GM12878 (cell line): ENCODE results near the gene NHERF1. TPM values are rescaled to one million over a fixed set of nuclear protein-coding genes. Genes with fewer than 3 reads are reported as not detected.
A peak's percentile ranks its signal among the peaks of the same experiment; 100 is the strongest.

Source experiments
- BACH1 ChIP-seq: fragments of 450-650 bp; IDR thresholded peaks from 2 replicates; pipeline ENCODE4 v1.6.1; 2017; ENCODE audit warnings: mild to moderate bottlenecking, borderline replicate concordance
- BHLHE40 ChIP-seq, 2 experiments: fragments of 450-650 bp in 1 of 2; IDR thresholded peaks; 2 replicates each; pipeline ENCODE4 v1.6.1; 2011 to 2017; ENCODE audit warnings: low read depth in 2 of 2, borderline replicate concordance in 1 of 2, improper control_type of control experiment in 1 of 2, low read length in 1 of 2, mild to moderate bottlenecking in 1 of 2
- CBX3 ChIP-seq: fragments of 200-600 bp; sonication (generic); IDR thresholded peaks from 2 replicates; pipeline ENCODE4 v1.6.1; 2016; ENCODE audit warnings: low read depth, borderline replicate concordance
- CHD1 ChIP-seq: IDR thresholded peaks from 2 replicates; pipeline ENCODE4 v1.6.1; 2012; ENCODE audit warnings: low read depth, low read length, improper control_type of control experiment
- EGR1 ChIP-seq, 2 experiments: IDR thresholded peaks; 1 replicate in 1 of 2; 2 replicates in 1 of 2; pipeline ENCODE4 v1.6.1; 2011 to 2012; ENCODE audit warnings: low read depth in 2 of 2, low read length in 2 of 2, borderline replicate concordance in 1 of 2, mild to moderate bottlenecking in 1 of 2, moderate library complexity in 1 of 2
- ESRRA ChIP-seq: IDR thresholded peaks from 2 replicates; pipeline ENCODE4 v1.6.1; 2012; ENCODE audit warnings: mild to moderate bottlenecking, low read length, improper control_type of control experiment
- ETV6 ChIP-seq, 2 experiments: fragments of 450-650 bp in 1 of 2; IDR thresholded peaks in 1 of 2; conservative IDR thresholded peaks in 1 of 2; 2 replicates each; pipeline ENCODE4 v1.6.1; 2014; ENCODE audit warnings: antibody characterized with exemption in 1 of 2, borderline replicate concordance in 1 of 2, low read depth in 1 of 2, mild to moderate bottlenecking in 1 of 2, moderate library complexity in 1 of 2
- EZH2 ChIP-seq: IDR thresholded peaks from 2 replicates; pipeline ENCODE4 v1.6.1; 2012; ENCODE audit warnings: low read depth, mild to moderate bottlenecking, control low read depth, inconsistent platforms, low read length, borderline replicate concordance; ENCODE audit not compliant: control insufficient read depth
- GATAD2B ChIP-seq: fragments of 450-650 bp; conservative IDR thresholded peaks from 2 replicates; pipeline ENCODE4 v1.6.1; 2017; ENCODE audit warnings: low read depth, mild to moderate bottlenecking, moderate library complexity
- HDAC2 ChIP-seq: fragments of 200-600 bp; sonication (generic); IDR thresholded peaks from 2 replicates; pipeline ENCODE4 v1.6.1; 2017
- JUND ChIP-seq: IDR thresholded peaks from 2 replicates; pipeline ENCODE4 v1.6.1; 2012; ENCODE audit warnings: low read depth, mild to moderate bottlenecking, low read length, improper control_type of control experiment, moderate library complexity
- MXI1 ChIP-seq: fragments of 150-350 bp; IDR thresholded peaks from 2 replicates; pipeline ENCODE4 v1.6.1; 2011; ENCODE audit warnings: low read depth, mild to moderate bottlenecking, inconsistent platforms, low read length, improper control_type of control experiment
- PAX5 ChIP-seq: IDR thresholded peaks from 2 replicates; pipeline ENCODE4 v1.6.1; 2011; ENCODE audit warnings: low read depth, low read length, borderline replicate concordance
- SMAD5 ChIP-seq: IDR thresholded peaks from 2 replicates; pipeline ENCODE4 v1.6.1; 2016; ENCODE audit warnings: antibody characterized with exemption, low read depth
- SRF ChIP-seq, 2 experiments: IDR thresholded peaks; 2 replicates each; pipeline ENCODE4 v1.6.1; 2011; ENCODE audit warnings: low read depth in 2 of 2, low read length in 2 of 2, mild to moderate bottlenecking in 1 of 2, moderate library complexity in 1 of 2
- YBX1 ChIP-seq: fragments of 450-650 bp; IDR thresholded peaks from 2 replicates; pipeline ENCODE4 v1.6.1; 2016; ENCODE audit warnings: antibody characterized with exemption
- ZNF622 ChIP-seq: fragments of 450-650 bp; IDR thresholded peaks from 2 replicates; pipeline ENCODE4 v1.6.1; 2017; ENCODE audit warnings: mild to moderate bottlenecking, inconsistent platforms
- ZZZ3 ChIP-seq: IDR thresholded peaks from 2 replicates; pipeline ENCODE4 v1.6.1; 2011; ENCODE audit warnings: low read depth; ENCODE audit not compliant: control insufficient read depth, insufficient read length
- polyA plus RNA-seq, 11 experiments: library from polyadenylated mRNA; depleted of rRNA in 4 of 11; unstranded in 6 of 11; stranded (reverse) in 5 of 11; fragments of >200 nt; fragmentation: Nextera tagmentation in 4 of 11; fragmentation: Illumina TruSeq in 1 of 11; extraction: Ambion mirVana in 4 of 11; extraction: Trizol in 1 of 11; gene quantifications; 1 replicate in 1 of 11; 2 replicates in 10 of 11; pipeline versions ENCODE4 v1.2.1 to v1.2.3, GENCODE V29; 2011 to 2016; ENCODE audit warnings: inconsistent platforms in 2 of 11, missing spikeins in 2 of 11, low read depth in 1 of 11
- total RNA-seq, 4 experiments: library from RNA; depleted of rRNA in 3 of 4; stranded (reverse); fragments of >200 nt in 3 of 4; fragmentation: Illumina TruSeq in 1 of 4; extraction: Trizol in 1 of 4; gene quantifications; 2 replicates each; pipeline versions ENCODE4 v1.2.1 to v1.2.3, GENCODE V29; 2013 to 2021
- TF ChIP-seq, protein P1 (sequence below): fragments of 450-650 bp; formaldehyde crosslinking; IDR thresholded peaks from 2 replicates; pipeline ENCODE4 v1.4.0; 2022; ENCODE audit warnings: mild to moderate bottlenecking, moderate library complexity
- TF ChIP-seq, protein P2 (sequence below): fragments of 450-650 bp; IDR thresholded peaks from 2 replicates; pipeline ENCODE4 v1.6.1; 2016; ENCODE audit warnings: mild to moderate bottlenecking
- TF ChIP-seq, protein P3 (sequence below): IDR thresholded peaks from 2 replicates; pipeline ENCODE4 v1.6.1; 2011; ENCODE audit warnings: borderline replicate concordance, low read depth, mild to moderate bottlenecking, moderate library complexity, mixed read lengths, low read length; ENCODE audit not compliant: insufficient read depth; ENCODE audit errors: extremely low read length
- TF ChIP-seq, protein P4 (sequence below): IDR thresholded peaks from 2 replicates; pipeline ENCODE4 v1.6.1; 2012; ENCODE audit warnings: low read depth, low read length, improper control_type of control experiment

The NHERF1 gene
- total and polyA plus RNA-seq, 10 of the 15 experiments (the other 5 are each of a cell fraction or from before 2014, with no cell fraction given), result 13.4 to 61.6 (median 39.0) TPM

DNA sequence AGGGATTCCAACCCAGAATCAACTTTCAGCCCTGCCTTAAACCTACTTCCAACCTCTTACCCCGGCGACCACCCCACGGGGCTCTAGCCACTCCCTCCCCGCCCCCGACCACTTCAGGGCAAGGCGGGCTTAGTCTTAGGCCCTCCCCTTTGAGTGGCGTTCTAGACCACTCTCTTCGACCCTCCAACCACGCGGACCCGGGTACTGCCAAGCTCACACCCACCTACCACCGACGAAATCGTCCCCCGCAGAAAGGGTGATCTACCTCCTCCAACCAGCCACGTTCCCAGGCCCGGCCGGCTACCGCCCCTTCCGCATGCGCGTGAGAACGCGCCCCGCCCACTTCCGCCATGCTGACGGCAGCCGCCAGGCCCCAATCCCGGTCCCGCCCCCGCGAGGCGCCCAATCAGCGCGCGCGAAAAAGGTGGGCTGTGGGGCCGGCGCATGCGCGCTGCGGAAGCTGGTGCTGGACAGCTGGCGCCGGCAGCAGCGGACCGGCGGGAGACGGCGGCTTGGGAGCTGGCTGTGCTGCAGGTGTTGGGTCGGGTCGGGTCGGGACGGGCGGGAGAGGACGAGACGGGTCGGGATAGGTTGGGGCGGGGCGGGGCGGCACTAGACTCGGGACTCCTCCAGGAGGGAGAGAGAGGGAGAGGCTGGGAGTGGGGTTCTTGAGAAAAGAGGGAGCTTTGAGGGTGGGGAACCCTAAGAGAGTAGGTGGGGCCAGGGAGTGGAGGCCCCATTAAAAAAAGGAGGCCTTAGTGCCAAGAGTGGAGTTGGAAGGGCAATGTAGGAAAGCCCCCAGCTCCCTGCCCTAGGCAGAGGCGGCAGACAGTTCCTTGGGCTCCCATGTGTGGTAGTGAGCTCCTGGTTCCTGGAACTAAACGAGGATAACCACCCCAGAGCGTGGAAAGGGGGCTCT, 27.9 kb downstream of the NHERF1 start, which contains the start of gene NAT9 (continued):
- TF ChIP-seq, protein P1, sequence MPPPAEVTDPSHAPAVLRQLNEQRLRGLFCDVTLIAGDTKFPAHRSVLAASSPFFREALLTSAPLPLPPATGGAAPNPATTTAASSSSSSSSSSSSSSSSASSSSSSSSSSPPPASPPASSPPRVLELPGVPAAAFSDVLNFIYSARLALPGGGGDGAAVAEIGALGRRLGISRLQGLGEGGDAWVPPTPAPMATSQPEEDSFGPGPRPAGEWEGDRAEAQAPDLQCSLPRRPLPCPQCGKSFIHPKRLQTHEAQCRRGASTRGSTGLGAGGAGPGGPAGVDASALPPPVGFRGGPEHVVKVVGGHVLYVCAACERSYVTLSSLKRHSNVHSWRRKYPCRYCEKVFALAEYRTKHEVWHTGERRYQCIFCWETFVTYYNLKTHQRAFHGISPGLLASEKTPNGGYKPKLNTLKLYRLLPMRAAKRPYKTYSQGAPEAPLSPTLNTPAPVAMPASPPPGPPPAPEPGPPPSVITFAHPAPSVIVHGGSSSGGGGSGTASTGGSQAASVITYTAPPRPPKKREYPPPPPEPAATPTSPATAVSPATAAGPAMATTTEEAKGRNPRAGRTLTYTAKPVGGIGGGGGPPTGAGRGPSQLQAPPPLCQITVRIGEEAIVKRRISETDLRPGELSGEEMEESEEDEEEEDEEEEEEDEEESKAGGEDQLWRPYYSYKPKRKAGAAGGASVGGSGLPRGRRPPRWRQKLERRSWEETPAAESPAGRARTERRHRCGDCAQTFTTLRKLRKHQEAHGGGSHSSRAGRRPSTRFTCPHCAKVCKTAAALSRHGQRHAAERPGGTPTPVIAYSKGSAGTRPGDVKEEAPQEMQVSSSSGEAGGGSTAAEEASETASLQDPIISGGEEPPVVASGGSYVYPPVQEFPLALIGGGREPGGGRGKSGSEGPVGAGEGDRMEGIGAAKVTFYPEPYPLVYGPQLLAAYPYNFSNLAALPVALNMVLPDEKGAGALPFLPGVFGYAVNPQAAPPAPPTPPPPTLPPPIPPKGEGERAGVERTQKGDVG (CRISPR knock-in tag), result no peak
- TF ChIP-seq SRF (IDR thresholded peaks at IDR 0.05; ENCODE audit: low read depth in 2 of 2, low read length in 2 of 2), result no peak
- TF ChIP-seq JUND, result 0 out of 2 replicates have a peak, but pooled peaks have one; percentile 14
- no peak for TF ChIP-seq YBX1
- no peak for TF ChIP-seq EZH2
- peak; percentile 64; the same call in 1 of the 2 replicates for TF ChIP-seq SMAD5
- peak; percentile 49 to 82; a peak in 3 of 4 replicates for TF ChIP-seq BHLHE40 (IDR thresholded peaks at IDR 0.05; ENCODE audit: borderline replicate concordance in 1 of 2, low read depth in 2 of 2, low read length in 1 of 2)
- TF ChIP-seq CBX3, result no peak
- TF ChIP-seq GATAD2B, result peak; percentile 58; the same call in 1 of the 2 replicates
- TF ChIP-seq, protein P2, sequence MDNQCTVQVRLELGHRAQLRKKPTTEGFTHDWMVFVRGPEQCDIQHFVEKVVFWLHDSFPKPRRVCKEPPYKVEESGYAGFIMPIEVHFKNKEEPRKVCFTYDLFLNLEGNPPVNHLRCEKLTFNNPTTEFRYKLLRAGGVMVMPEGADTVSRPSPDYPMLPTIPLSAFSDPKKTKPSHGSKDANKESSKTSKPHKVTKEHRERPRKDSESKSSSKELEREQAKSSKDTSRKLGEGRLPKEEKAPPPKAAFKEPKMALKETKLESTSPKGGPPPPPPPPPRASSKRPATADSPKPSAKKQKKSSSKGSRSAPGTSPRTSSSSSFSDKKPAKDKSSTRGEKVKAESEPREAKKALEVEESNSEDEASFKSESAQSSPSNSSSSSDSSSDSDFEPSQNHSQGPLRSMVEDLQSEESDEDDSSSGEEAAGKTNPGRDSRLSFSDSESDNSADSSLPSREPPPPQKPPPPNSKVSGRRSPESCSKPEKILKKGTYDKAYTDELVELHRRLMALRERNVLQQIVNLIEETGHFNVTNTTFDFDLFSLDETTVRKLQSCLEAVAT, result no peak
- TF ChIP-seq HDAC2, result no peak
- TF ChIP-seq BACH1, result no peak; the same call in 1 of the 2 replicates
- no peak for TF ChIP-seq ZNF622
- TF ChIP-seq, protein P3, sequence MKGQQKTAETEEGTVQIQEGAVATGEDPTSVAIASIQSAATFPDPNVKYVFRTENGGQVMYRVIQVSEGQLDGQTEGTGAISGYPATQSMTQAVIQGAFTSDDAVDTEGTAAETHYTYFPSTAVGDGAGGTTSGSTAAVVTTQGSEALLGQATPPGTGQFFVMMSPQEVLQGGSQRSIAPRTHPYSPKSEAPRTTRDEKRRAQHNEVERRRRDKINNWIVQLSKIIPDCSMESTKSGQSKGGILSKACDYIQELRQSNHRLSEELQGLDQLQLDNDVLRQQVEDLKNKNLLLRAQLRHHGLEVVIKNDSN, result no peak
- TF ChIP-seq ETV6 (conservative IDR thresholded peaks at IDR 0.05 in 1 of 2, IDR thresholded peaks at IDR 0.05 in 1 of 2; ENCODE audit: borderline replicate concordance in 1 of 2, low read depth in 1 of 2), result no peak
- TF ChIP-seq PAX5, result peak; percentile 13; the same call in 1 of the 2 replicates
- no peak for TF ChIP-seq ESRRA
- peak; percentile 95 for TF ChIP-seq MXI1
- peak in 1 of 2 experiments; percentile 80; a peak in 2 of 3 replicates for TF ChIP-seq EGR1 (IDR thresholded peaks at IDR 0.05; ENCODE audit: borderline replicate concordance in 1 of 2, low read depth in 2 of 2, low read length in 2 of 2)
- no peak for TF ChIP-seq ZZZ3
- no peak for TF ChIP-seq CHD1
- TF ChIP-seq, protein P4, sequence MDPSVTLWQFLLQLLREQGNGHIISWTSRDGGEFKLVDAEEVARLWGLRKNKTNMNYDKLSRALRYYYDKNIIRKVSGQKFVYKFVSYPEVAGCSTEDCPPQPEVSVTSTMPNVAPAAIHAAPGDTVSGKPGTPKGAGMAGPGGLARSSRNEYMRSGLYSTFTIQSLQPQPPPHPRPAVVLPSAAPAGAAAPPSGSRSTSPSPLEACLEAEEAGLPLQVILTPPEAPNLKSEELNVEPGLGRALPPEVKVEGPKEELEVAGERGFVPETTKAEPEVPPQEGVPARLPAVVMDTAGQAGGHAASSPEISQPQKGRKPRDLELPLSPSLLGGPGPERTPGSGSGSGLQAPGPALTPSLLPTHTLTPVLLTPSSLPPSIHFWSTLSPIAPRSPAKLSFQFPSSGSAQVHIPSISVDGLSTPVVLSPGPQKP, result peak; percentile 68
